GM12872 (cell line): ENCODE data around the gene SLC36A3.

Experiments used
- TF ChIP-seq, protein P1 (sequence below): IDR thresholded peaks from 3 replicates; pipeline ENCODE4 v1.5.1; 2011; ENCODE audit warnings: low read depth, mild to moderate bottlenecking, low read length, moderate library complexity; ENCODE audit not compliant: insufficient read depth

SLC36A3 gene

GRCh38 chr5:151340004-151340403 lies 36.4 kb upstream of the SLC36A3 start:
- TF ChIP-seq, protein P1, sequence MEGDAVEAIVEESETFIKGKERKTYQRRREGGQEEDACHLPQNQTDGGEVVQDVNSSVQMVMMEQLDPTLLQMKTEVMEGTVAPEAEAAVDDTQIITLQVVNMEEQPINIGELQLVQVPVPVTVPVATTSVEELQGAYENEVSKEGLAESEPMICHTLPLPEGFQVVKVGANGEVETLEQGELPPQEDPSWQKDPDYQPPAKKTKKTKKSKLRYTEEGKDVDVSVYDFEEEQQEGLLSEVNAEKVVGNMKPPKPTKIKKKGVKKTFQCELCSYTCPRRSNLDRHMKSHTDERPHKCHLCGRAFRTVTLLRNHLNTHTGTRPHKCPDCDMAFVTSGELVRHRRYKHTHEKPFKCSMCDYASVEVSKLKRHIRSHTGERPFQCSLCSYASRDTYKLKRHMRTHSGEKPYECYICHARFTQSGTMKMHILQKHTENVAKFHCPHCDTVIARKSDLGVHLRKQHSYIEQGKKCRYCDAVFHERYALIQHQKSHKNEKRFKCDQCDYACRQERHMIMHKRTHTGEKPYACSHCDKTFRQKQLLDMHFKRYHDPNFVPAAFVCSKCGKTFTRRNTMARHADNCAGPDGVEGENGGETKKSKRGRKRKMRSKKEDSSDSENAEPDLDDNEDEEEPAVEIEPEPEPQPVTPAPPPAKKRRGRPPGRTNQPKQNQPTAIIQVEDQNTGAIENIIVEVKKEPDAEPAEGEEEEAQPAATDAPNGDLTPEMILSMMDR, result no peak

GRCh38 chr5:151338734-151339133 lies 35.2 kb upstream of the SLC36A3 start:
- TF ChIP-seq, protein P1, result no peak

- TF ChIP-seq, protein P1, result no peak
Measured at GRCh38 chr5:151332857-151333256, 29.3 kb upstream of the SLC36A3 start.

- TF ChIP-seq, protein P1, result no peak
Measured at GRCh38 chr5:151328734-151329133, 25.2 kb upstream of the SLC36A3 start.

- TF ChIP-seq, protein P1, result no peak
Measured at GRCh38 chr5:151327585-151327984, 24.0 kb upstream of the SLC36A3 start.

- TF ChIP-seq, protein P1, result no peak
Measured at GRCh38 chr5:151326266-151326665, 22.7 kb upstream of the SLC36A3 start.

DNA sequence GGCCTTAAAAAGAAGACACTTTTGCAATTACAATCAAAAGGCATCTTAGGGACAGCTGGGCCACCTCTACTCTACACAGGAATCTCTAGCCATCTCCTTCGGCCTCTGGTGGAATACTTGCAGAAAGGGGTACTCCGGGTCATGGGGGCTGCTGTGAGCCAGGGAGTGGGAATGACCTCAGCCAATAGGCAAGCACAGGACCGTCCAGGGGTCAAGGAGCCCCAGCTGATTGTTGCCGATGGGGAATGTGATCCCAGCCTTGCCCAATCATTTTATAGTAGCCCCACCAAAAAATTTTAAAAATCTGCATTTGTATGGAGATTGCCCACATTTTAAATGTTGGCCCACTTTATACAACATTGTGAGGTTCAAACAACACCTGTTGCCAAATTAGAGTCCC lies 16.9 kb upstream of the SLC36A3 start:
- TF ChIP-seq, protein P1, result no peak
